Measurements from ENCODE around the gene SULF2.

SULF2 gene

DNA sequence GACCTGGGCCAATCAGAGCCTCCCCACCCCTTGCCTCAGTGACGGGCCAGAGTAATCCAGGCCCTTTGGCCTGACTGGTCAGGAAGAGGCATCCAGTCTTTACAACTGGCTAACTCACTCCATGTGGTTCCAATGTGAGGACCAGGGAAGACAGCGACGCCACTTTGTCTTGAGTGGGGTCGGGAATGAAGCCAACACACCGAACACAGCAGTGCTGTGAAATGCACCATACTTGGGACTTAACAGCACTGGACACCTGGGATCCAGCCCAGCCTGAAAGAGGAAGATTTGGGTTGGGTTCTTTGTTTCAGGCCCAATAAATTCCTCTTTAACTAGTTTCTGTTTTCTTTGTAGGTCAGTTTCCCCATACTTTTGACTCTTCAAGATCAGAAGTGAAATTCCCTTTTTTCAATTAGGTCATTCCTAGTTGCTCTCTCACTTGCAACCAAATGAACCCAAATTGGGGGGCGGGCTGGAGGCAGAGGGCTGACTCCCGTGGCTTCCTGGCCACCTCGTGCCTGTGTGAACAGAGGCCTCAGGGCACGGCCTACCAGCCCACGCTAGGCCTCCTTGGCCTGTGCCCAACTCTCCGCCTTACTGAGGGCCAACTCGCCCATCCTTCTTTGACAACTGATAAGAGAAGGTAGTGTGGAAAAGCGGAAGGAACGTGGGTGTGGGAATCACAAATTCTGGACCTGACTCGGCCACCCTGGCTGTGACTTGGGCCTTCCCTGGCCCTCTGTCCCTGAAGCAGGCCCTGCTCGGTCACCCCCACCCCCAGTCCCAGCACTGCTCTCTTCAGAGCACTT lies 17.1 kb downstream of the SULF2 start:
- no peak overlapping the region for H3K4me3 ChIP-seq (replicated peaks; ENCODE audit: low read depth, low read length)
- DNase-seq (ENCODE audit: extremely low read depth, low read depth), result no peak
- TF ChIP-seq, protein P1, sequence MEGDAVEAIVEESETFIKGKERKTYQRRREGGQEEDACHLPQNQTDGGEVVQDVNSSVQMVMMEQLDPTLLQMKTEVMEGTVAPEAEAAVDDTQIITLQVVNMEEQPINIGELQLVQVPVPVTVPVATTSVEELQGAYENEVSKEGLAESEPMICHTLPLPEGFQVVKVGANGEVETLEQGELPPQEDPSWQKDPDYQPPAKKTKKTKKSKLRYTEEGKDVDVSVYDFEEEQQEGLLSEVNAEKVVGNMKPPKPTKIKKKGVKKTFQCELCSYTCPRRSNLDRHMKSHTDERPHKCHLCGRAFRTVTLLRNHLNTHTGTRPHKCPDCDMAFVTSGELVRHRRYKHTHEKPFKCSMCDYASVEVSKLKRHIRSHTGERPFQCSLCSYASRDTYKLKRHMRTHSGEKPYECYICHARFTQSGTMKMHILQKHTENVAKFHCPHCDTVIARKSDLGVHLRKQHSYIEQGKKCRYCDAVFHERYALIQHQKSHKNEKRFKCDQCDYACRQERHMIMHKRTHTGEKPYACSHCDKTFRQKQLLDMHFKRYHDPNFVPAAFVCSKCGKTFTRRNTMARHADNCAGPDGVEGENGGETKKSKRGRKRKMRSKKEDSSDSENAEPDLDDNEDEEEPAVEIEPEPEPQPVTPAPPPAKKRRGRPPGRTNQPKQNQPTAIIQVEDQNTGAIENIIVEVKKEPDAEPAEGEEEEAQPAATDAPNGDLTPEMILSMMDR (IDR thresholded peaks at IDR 0.05; ENCODE audit: low read depth, low read length, missing control alignments), result no peak

DNA sequence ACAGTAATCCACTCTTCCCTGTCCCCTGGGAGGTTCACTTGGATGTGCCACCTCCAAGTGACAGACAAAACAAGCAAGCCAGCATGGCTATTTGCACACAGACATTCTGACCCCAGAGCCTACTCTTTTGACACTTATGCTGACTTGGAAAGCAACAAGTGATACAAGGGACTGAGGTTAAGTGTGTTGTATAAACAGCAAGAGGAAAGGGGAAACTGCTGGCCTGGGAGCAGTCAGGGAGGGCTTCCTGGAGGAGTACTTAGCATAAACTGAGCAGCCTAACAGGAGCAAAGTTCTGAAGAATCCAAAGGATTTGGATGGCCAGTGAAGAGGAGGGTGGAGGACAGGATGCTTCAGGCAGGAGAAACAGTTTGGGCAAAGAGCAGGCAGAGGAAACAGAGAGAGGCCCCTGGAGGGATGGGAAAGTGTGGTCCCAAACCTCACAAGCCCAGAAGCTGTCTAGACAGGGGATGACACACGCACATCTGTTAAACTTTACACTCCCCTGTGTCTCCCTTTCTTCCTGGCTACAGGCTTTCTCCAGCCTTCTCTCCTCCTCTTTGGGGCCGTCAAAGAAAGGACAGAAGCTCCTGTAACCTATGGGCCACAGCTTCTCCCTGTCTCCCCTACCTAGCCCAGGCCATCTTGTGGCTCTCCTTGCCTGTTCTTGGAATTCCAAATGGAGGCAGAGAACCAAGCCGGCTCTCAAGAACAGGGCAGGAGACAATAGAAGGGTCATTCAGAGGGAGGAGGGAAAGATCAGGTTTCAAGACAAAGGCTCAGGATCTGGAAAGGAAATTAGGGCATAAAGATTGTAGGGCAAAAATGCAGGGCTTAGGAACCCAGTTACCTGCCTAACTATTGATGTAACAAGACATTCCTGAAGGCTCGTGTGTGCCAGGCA lies 19.3 kb downstream of the SULF2 start:
- H3K4me3 ChIP-seq (replicated peaks; ENCODE audit: low read depth, low read length), result no peak overlapping the region
- no peak for DNase-seq (ENCODE audit: extremely low read depth, low read depth)

DNA sequence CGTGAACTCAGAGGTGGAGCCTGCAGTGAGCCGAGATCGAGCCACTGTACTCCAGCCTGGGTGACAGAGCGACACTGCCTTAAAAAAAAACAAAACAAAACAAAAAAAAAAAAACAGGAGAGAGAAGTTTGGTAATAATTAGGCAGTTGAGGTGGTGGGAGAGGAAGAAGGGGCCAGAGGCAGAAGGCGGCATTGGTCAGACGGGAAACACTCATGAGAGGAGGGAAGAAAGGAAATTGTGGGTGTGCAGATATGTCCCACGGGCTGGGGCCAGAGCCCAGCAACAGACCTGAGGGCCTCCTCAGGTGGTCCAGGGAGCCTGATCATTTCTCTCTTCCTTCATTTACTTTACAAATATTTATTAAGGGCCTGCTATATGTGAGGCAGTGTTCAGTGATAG lies 20.0 kb downstream of the SULF2 start:
- TF ChIP-seq, protein P1 (IDR thresholded peaks at IDR 0.05; ENCODE audit: low read depth, low read length, missing control alignments), result no peak
- no peak for DNase-seq (ENCODE audit: extremely low read depth, low read depth)
- no peak overlapping the region for H3K4me3 ChIP-seq (replicated peaks; ENCODE audit: low read depth, low read length)

More for the DNA sequence above, 19.3 kb downstream of the SULF2 start:
- TF ChIP-seq, protein P1 (IDR thresholded peaks at IDR 0.05; ENCODE audit: low read depth, low read length, missing control alignments), result no peak

DNA sequence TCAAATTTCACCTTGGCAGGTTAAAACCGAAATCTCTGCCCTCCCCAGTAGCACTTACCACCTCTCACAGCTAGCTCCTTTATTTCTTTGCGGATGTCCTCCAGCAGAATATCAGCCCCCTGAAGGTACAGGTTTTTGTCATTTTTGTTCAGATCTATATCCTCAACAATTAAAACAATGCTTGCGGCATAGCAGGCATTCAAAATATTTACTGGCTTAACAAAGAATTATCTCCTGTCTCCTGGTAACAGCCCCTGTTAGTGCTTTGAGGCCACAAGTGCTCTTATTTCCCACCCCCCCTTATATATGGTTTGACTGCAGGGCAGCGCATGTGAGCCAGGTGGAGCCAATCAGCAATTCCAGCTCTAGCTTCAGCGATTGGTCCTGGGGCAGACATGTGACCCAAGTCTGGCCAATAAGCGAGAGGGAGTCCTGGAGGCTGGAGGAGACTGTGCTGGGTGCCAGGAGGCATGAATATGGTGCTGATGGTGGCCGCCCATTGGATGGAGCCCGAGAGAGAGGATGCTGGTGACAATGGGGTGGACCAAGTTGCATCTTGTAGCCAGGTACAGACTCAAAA lies 21.0 kb downstream of the SULF2 start:
- no peak for DNase-seq (ENCODE audit: extremely low read depth, low read depth)
- TF ChIP-seq, protein P1 (IDR thresholded peaks at IDR 0.05; ENCODE audit: low read depth, low read length, missing control alignments), result no peak
- H3K4me3 ChIP-seq (replicated peaks; ENCODE audit: low read depth, low read length), result no peak overlapping the region

DNA sequence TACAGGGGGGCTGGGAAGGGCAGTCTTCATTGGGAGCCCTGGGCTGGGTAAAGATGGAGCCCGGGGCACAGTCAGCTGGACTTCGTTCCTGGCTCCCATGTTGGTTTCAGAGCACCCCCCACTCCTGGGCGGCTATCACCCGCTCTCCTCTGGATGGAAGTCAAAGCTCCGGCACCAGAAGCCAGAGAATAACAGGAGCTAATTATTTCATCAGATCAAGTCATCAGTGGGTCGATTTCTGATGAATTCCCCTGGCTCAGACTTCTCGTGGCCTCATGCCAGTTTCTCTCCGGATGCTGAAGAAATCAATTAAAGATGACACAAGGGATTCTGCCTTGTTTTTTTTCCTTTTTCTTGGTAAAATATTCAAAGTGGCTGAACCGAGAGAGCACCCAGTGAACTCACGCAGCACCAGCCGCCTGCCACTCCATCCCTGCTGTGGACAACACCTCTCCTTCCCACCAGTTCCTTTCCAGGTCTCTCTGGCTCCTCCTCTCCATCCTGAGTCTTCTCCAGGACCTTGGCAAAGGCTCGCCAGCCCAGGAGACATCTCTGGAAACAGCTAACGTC lies 22.5 kb downstream of the SULF2 start:
- no peak overlapping the region for H3K4me3 ChIP-seq (replicated peaks; ENCODE audit: low read depth, low read length)
- TF ChIP-seq, protein P1 (IDR thresholded peaks at IDR 0.05; ENCODE audit: low read depth, low read length, missing control alignments), result no peak
- no peak for DNase-seq (ENCODE audit: extremely low read depth, low read depth)

DNA sequence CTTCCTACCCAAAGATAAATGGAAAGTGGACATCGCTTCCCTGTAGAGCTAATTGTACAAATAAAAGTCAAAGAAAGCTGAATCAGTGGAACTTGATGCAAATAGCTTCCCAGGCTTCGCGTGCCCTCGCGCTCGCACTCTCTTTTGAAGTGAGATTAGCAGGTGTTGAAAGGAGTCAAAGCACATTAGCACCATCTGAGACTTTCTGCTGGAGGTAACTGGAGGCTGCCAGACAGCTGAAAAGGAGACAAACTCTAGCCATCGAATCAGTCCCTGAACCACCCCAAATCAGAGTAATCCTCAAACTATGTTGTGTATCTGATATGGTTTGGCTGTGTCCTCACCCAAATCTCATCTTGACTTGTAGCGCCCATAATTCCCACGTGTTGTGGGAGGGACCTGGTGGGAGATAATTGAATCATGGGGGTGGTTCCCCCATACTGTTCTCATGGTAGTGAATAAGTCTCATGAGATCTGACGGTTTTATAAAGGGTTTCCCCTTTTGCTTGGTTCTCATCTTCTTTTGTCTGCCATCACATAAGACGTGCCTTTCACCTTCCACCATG lies 23.7 kb downstream of the SULF2 start:
- no peak overlapping the region for H3K4me3 ChIP-seq (replicated peaks; ENCODE audit: low read depth, low read length)
- no peak for DNase-seq (ENCODE audit: extremely low read depth, low read depth)
- TF ChIP-seq, protein P1 (IDR thresholded peaks at IDR 0.05; ENCODE audit: low read depth, low read length, missing control alignments), result no peak
